KMS-11 (cell line): ENCODE data around the gene SYCP2.

ENCODE experiments used
- H2AFZ ChIP-seq: fragments of 200-600 bp; sonication (generic); 2 replicates; pipeline ENCODE4 v1.6.1; 2016; ENCODE audit warnings: antibody characterized with exemption, mixed run types, low read depth
- H3K27ac ChIP-seq: fragments of 200-600 bp; sonication (generic); 2 replicates; pipeline ENCODE4 v1.6.1; 2016; ENCODE audit warnings: mild to moderate bottlenecking, mixed run types
- H3K27me3 ChIP-seq: fragments of 200-600 bp; sonication (generic); 2 replicates; pipeline ENCODE4 v1.6.1; 2017; ENCODE audit warnings: mild to moderate bottlenecking, low read depth, mixed run types, moderate library complexity; ENCODE audit not compliant: insufficient read depth
- H3K36me3 ChIP-seq: fragments of 200-600 bp; sonication (generic); 2 replicates; pipeline ENCODE4 v1.6.1; 2017; ENCODE audit warnings: mild to moderate bottlenecking, mixed run types; ENCODE audit not compliant: insufficient read depth
- H3K4me1 ChIP-seq: fragments of 200-600 bp; sonication (generic); 2 replicates; pipeline ENCODE4 v1.6.1; 2016; ENCODE audit warnings: mild to moderate bottlenecking, low read depth, mixed run types; ENCODE audit not compliant: poor library complexity, severe bottlenecking
- H3K4me2 ChIP-seq: fragments of 200-600 bp; sonication (generic); 2 replicates; pipeline ENCODE4 v1.7.0; 2016; ENCODE audit warnings: mild to moderate bottlenecking, mixed run types
- H3K4me3 ChIP-seq: fragments of 200-600 bp; sonication (generic); IDR thresholded peaks from 2 replicates; pipeline ENCODE4 v1.6.1; 2017; ENCODE audit warnings: low read depth, low read length, mixed read lengths; ENCODE audit not compliant: insufficient read depth
- H3K79me2 ChIP-seq: fragments of 200-600 bp; sonication (generic); 2 replicates; pipeline ENCODE4 v1.6.1; 2016; ENCODE audit warnings: low read depth, mixed run types; ENCODE audit not compliant: insufficient read depth
- H3K9ac ChIP-seq: fragments of 200-600 bp; sonication (generic); 2 replicates; pipeline ENCODE4 v1.6.1; 2016; ENCODE audit warnings: mild to moderate bottlenecking, mixed run types
- H4K20me1 ChIP-seq: fragments of 200-600 bp; sonication (generic); 2 replicates; pipeline ENCODE4 v1.6.1; 2016; ENCODE audit warnings: mild to moderate bottlenecking, mixed run types; ENCODE audit not compliant: insufficient read depth
- TF ChIP-seq, protein P1 (sequence below): fragments of 200-600 bp; sonication (generic); conservative IDR thresholded peaks from 2 replicates; pipeline ENCODE4 v1.6.1; 2017; ENCODE audit warnings: low read depth, mild to moderate bottlenecking, antibody characterized with exemption, low read length, moderate library complexity, mixed read lengths

Gene SYCP2

DNA sequence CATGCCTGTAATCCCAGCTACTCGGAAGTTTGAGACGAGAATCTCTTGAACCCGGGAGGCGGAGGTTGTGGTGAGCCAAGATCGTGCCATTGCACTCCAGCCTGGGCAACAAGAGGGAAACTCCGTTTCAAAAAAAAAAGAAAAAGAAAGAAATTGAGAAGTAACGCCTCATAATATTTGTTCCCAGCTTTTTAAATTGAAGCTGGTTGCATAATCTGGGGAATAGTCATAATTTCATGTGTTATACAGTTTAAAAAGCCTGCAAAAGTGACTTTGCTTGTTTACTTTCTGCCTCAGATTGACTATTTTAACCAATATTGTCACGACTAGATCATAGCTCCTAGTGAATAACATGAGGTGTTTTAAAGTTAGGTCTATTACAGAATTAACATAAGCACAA lies 13.9 kb upstream of the SYCP2 start:
- Histone ChIP-seq H3K27me3 (no peaks in the 10 kb centered on the region), H4K20me1 (no peaks in the 10 kb centered on the region), H3K9ac (no peak overlapping the region), H3K79me2 (peaks cover under 1% of the 10 kb centered on the region; the same call in 1 of the 2 replicates), H2AFZ (no peak overlapping the region), H3K27ac (no peak overlapping the region), H3K4me3 (no peak overlapping the region), H3K36me3 (no peaks in the 10 kb centered on the region; the same call in 1 of the 2 replicates), H3K4me1 (peaks cover 12% of the 10 kb centered on the region), H3K4me2 (no peak overlapping the region)
- TF ChIP-seq, protein P1, sequence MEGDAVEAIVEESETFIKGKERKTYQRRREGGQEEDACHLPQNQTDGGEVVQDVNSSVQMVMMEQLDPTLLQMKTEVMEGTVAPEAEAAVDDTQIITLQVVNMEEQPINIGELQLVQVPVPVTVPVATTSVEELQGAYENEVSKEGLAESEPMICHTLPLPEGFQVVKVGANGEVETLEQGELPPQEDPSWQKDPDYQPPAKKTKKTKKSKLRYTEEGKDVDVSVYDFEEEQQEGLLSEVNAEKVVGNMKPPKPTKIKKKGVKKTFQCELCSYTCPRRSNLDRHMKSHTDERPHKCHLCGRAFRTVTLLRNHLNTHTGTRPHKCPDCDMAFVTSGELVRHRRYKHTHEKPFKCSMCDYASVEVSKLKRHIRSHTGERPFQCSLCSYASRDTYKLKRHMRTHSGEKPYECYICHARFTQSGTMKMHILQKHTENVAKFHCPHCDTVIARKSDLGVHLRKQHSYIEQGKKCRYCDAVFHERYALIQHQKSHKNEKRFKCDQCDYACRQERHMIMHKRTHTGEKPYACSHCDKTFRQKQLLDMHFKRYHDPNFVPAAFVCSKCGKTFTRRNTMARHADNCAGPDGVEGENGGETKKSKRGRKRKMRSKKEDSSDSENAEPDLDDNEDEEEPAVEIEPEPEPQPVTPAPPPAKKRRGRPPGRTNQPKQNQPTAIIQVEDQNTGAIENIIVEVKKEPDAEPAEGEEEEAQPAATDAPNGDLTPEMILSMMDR: no peak

DNA sequence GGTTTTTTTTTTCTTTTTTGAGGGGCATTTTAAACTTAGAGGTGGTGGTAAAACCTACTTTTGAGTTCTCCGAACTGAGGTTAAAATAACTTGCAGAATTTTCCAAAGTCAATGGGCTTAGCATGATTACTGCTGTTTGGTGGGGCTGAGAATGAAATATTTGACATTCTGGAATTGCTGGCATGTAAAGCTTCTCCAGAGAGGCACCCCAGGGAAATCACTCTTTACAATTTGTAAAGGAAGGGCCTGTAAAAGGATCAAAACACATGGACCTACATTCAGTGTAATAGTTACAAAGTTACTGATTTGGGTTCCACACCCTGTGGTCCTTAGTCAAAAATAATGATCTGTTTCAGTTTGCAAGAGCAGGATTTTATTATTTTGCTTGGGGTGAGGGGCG lies 12.3 kb upstream of the SYCP2 start:
- no peak overlapping the region for H3K4me2 ChIP-seq
- H3K4me3 ChIP-seq: no peak overlapping the region
- no peak overlapping the region for H2AFZ ChIP-seq
- H3K9ac ChIP-seq: no peak overlapping the region
- H3K4me1 ChIP-seq: peaks cover 24% of the 10 kb centered on the region
- H3K36me3 ChIP-seq: no peaks in the 10 kb centered on the region; the same call in 1 of the 2 replicates
- H3K27ac ChIP-seq: no peak overlapping the region
- H3K79me2 ChIP-seq: peaks cover 17% of the 10 kb centered on the region; the same call in 1 of the 2 replicates
- no peaks in the 10 kb centered on the region for H3K27me3 ChIP-seq
- no peaks in the 10 kb centered on the region for H4K20me1 ChIP-seq
- TF ChIP-seq, protein P1: no peak

- Histone ChIP-seq H4K20me1 (no peaks in the 10 kb centered on the region), H3K4me2 (no peak overlapping the region), H2AFZ (no peak overlapping the region), H3K27me3 (no peaks in the 10 kb centered on the region), H3K4me3 (no peak overlapping the region), H3K79me2 (peaks cover 17% of the 10 kb centered on the region; the same call in 1 of the 2 replicates), H3K36me3 (no peaks in the 10 kb centered on the region; the same call in 1 of the 2 replicates), H3K9ac (no peak overlapping the region), H3K4me1 (peaks cover 24% of the 10 kb centered on the region), H3K27ac (no peak overlapping the region)
- TF ChIP-seq, protein P1: no peak
Measured at GRCh38 chr20:59945175-59945574, 11.7 kb upstream of the SYCP2 start.

- Histone ChIP-seq H3K9ac (no peak overlapping the region), H3K27ac (no peak overlapping the region), H3K79me2 (peaks cover 17% of the 10 kb centered on the region; the same call in 1 of the 2 replicates), H3K4me1 (peaks cover 24% of the 10 kb centered on the region), H3K27me3 (no peaks in the 10 kb centered on the region), H3K36me3 (no peaks in the 10 kb centered on the region; the same call in 1 of the 2 replicates), H3K4me3 (no peak overlapping the region), H2AFZ (no peak overlapping the region), H4K20me1 (no peaks in the 10 kb centered on the region), H3K4me2 (no peak overlapping the region)
- TF ChIP-seq, protein P1: no peak
Measured at GRCh38 chr20:59944726-59945125, 11.3 kb upstream of the SYCP2 start.
